CD4-positive, alpha-beta T cell treated with Interleukin-15 for 1 hour (primary cell): ENCODE measurements around the gene CEND1.

ENCODE experiments used
- DNase-seq: peaks from one replicate; pipeline ENCODE4 v3.0.0-alpha.2; 2020

CEND1 gene

GRCh38 chr11:777288-778255, 12.3 kb downstream of the CEND1 start, which contains the start of gene GATD1:
Gene GATD1, minus strand, starts transcription at chr11:777487. Its CDS starts 25 bp downstream, at chr11:777462.
- DNase-seq, result peak; percentile 91

- no peak for DNase-seq
Observed at GRCh38 chr11:776561-777287, 13.2 kb downstream of the CEND1 start.

- DNase-seq, result no peak
Observed at GRCh38 chr11:776263-776560, 13.7 kb downstream of the CEND1 start.

GRCh38 chr11:774873-775592, 14.9 kb downstream of the CEND1 start:
- no peak for DNase-seq

GRCh38 chr11:773830-774229, 16.1 kb downstream of the CEND1 start:
- DNase-seq, result no peak

- no peak for DNase-seq
Observed at GRCh38 chr11:773425-773824, 16.5 kb downstream of the CEND1 start.

- DNase-seq, result no peak
Observed at GRCh38 chr11:772429-773390, 17.2 kb downstream of the CEND1 start.

GRCh38 chr11:771617-772204, 18.2 kb downstream of the CEND1 start:
- DNase-seq, result no peak

- DNase-seq, result no peak
Observed at GRCh38 chr11:770642-771616, 19.0 kb downstream of the CEND1 start.

- DNase-seq, result no peak
Observed at GRCh38 chr11:769887-770641, 19.8 kb downstream of the CEND1 start.

GRCh38 chr11:767238-767637, 22.7 kb downstream of the CEND1 start:
- DNase-seq, result no peak

GRCh38 chr11:766936-767210, 23.0 kb downstream of the CEND1 start:
- DNase-seq, result no peak

- DNase-seq, result no peak
Observed at GRCh38 chr11:766106-766935, 23.6 kb downstream of the CEND1 start.

- DNase-seq, result no peak
Observed at GRCh38 chr11:765802-766091, 24.1 kb downstream of the CEND1 start.

GRCh38 chr11:765025-765801, 24.7 kb downstream of the CEND1 start:
- DNase-seq, result peak; percentile 75

- DNase-seq, result no peak
Observed at GRCh38 chr11:764322-765024, 25.4 kb downstream of the CEND1 start.

GRCh38 chr11:763549-764321, 26.2 kb downstream of the CEND1 start:
- no peak for DNase-seq
